ENCODE data around the gene TTLL1.
"Not testable (repeated sequence)": the region's sequence is repeated elsewhere in the genome, so short reads cannot be mapped to it uniquely, and the experiment has no call there.

Gene TTLL1

DNA sequence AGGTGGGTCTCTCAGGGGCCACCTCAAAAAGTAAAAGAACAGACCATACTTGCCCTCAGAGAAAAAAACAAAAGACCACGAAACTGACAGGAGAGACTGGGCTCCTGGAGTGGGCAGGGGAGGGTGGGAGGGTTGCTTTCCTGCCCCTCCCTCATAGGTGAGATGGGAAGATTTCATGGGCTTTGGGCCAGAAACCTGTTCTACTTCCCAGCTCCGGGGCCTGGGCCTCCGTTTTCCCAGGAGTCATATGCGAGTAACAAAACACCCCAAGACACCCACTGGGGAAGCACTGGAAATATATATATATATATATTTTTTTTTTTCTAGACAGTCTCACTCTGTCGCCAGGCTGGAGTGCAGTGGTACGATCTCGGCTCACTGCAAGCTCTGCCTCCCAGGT, 31.6 kb downstream of the TTLL1 start:
- H3K27ac Mint-ChIP-seq = no peak overlapping the region
- peaks cover 7% of the 10 kb centered on the region for H3K36me3 Mint-ChIP-seq
- H3K4me3 Mint-ChIP-seq = no peak overlapping the region
- ATAC-seq (no peak), DNase-seq (ENCODE audit: low spot score in 2 of 2) (no peak)
- H3K4me1 Mint-ChIP-seq = no peaks in the 10 kb centered on the region
- no peaks in the 10 kb centered on the region for H3K9me3 Mint-ChIP-seq

GRCh38 chr22:43053176-43053575, 36.0 kb downstream of the TTLL1 start:
- ATAC-seq = no peak
- DNase-seq (ENCODE audit: low spot score in 2 of 2) = no peak
- H3K4me1 Mint-ChIP-seq = no peaks in the 10 kb centered on the region
- H3K9me3 Mint-ChIP-seq = no peaks in the 10 kb centered on the region
- H3K27ac Mint-ChIP-seq = no peak overlapping the region
- no peak overlapping the region for H3K4me3 Mint-ChIP-seq
- H3K36me3 Mint-ChIP-seq = no peaks in the 10 kb centered on the region

GRCh38 chr22:43050995-43051394, 38.2 kb downstream of the TTLL1 start:
- Mint-ChIP-seq H3K27ac (no peak overlapping the region), H3K4me1 (no peaks in the 10 kb centered on the region), H3K4me3 (no peak overlapping the region), H3K9me3 (no peaks in the 10 kb centered on the region), H3K36me3 (no peaks in the 10 kb centered on the region)
- DNase-seq (ENCODE audit: low spot score in 2 of 2) (no peak), ATAC-seq (no peak)

DNA sequence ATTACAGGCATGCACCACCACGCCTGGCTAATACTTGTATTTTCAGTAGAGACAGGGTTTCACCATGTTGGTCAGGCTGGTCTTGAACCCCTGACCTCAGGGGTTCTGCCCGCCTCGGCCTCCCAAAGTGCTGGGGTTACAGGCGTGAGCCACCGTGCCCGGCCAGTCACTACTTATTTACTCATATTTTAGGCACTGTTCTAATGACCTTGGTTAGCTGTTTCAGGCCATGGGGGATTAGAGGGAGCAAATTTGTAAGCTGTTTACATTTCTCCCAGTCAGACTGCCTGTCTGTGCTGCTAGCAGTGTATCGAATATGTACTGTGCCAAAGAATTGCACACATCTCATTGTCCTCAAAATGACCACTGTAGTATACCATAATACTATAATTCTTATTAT, 41.6 kb downstream of the TTLL1 start:
- Mint-ChIP-seq H3K27ac (no peak overlapping the region), H3K4me1 (peaks cover 7% of the 10 kb centered on the region), H3K36me3 (no peaks in the 10 kb centered on the region), H3K4me3 (no peak overlapping the region), H3K9me3 (no peaks in the 10 kb centered on the region)
- no peak for ATAC-seq
- no peak for DNase-seq (ENCODE audit: low spot score in 2 of 2)

GRCh38 chr22:43044290-43044712, 44.9 kb downstream of the TTLL1 start:
- Mint-ChIP-seq H3K4me1 (peaks cover 7% of the 10 kb centered on the region), H3K9me3 (no peaks in the 10 kb centered on the region), H3K36me3 (no peaks in the 10 kb centered on the region), H3K4me3 (no peak overlapping the region), H3K27ac (no peak overlapping the region)
- DNase-seq (ENCODE audit: low spot score in 2 of 2) = no peak
- no peak for ATAC-seq

DNA sequence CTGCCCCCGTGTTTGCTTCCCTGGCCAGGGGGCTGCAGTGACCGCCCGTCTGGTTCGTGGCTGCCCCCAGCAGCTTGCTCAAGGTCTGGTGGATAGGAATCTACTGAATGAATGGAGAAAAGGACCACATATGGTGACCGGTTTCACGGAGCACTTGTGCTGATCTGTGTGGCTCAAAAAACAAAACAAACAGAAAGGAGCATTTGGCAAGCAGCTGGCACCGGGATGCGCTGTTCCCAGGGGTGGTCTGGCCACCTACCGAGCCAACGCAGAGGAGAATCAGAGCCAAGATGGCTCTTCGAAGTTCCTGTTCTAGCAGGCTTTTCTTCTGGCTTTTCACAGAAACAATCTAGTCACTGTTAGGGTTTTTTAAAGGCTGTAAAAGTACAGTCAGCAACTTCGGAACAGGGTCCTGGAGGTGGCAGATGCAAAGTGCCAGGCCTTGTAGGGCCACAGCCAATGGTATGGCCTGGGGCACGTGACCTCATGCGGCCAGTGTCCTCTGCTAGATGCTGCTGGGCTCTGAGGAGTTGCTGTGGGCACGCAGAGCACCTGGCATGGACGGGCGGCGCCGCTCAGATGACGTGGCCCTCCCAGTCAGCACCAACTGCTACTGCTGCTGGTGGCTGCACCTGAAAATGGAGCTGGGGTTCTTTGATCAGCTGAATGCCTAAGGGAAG, 47.0 kb downstream of the TTLL1 start:
- no peak for DNase-seq (ENCODE audit: low spot score in 2 of 2)
- ATAC-seq = no peak
- H3K27ac Mint-ChIP-seq = no peak overlapping the region
- no peaks in the 10 kb centered on the region for H3K9me3 Mint-ChIP-seq
- H3K36me3 Mint-ChIP-seq = no peaks in the 10 kb centered on the region
- H3K4me3 Mint-ChIP-seq = no peak overlapping the region
- peaks cover 7% of the 10 kb centered on the region for H3K4me1 Mint-ChIP-seq

GRCh38 chr22:43039800-43040199, 49.4 kb downstream of the TTLL1 start:
- no peaks in the 10 kb centered on the region for H3K9me3 Mint-ChIP-seq
- ATAC-seq (no peak), DNase-seq (ENCODE audit: low spot score in 2 of 2) (no peak)
- peak overlapping the region; percentile 52 for H3K27ac Mint-ChIP-seq
- no peaks in the 10 kb centered on the region for H3K36me3 Mint-ChIP-seq
- no peak overlapping the region for H3K4me3 Mint-ChIP-seq
- H3K4me1 Mint-ChIP-seq = peaks cover 7% of the 10 kb centered on the region

- Mint-ChIP-seq H3K36me3 (no peaks in the 10 kb centered on the region), H3K27ac (no peak overlapping the region), H3K4me3 (no peak overlapping the region), H3K9me3 (no peaks in the 10 kb centered on the region), H3K4me1 (peaks cover 6% of the 10 kb centered on the region)
- DNase-seq (ENCODE audit: low spot score in 2 of 2) (no peak), ATAC-seq (no peak)
Observed at GRCh38 chr22:43038325-43038724, 50.9 kb downstream of the TTLL1 start.

DNA sequence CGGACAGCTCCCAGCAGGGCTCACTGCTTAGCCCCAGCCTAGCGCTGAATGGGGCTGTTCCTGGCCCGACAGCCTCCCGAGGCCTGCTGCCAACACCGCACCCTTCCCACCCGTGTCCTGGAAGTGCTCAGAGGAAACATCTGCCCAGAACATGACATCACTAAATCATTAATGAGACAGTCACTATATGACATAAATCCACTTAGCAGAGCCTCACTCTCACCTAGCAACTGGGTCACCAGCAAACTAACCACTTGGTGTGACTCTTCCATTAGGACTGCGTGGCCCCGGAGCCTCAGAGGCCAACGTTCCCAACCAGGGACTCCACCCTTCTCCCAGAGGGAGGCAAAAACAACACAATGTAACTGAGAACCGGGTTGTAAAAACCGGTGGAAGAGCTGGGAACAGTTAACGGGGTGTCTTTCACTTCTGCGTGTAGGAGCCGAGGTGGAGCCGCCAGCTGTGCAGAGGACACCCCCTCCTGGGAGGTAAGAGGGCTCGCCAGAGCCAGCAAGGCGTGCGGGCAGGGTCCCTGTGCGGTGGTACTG, 52.8 kb downstream of the TTLL1 start:
- Mint-ChIP-seq H3K4me1 (peaks cover 6% of the 10 kb centered on the region), H3K27ac (no peak overlapping the region), H3K4me3 (no peak overlapping the region), H3K9me3 (no peaks in the 10 kb centered on the region), H3K36me3 (no peaks in the 10 kb centered on the region)
- ATAC-seq (no peak), DNase-seq (ENCODE audit: low spot score in 2 of 2) (no peak)

DNA sequence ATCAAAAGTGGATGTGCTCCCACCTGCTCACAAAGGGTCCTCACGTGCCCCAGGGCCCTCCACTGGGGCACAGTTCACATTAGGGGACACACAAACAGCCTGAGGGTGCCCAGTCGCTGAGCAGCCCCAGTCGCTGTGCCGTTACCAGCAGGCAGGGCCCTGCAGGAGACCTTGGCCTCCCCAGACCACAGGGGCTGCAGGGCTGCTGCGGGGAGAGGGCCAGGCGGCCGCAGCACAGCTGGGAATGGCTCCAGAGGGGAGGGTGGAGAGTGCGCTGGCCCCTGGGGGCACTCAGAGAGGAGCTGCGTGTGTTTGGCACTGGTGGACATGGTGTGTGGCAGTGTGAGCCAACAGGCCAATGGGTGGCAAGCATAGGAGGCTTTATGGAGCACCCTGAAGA, 53.9 kb downstream of the TTLL1 start:
- Mint-ChIP-seq H3K27ac (peak overlapping the region; percentile 44), H3K4me3 (no peak overlapping the region), H3K4me1 (peaks cover 6% of the 10 kb centered on the region), H3K9me3 (no peaks in the 10 kb centered on the region), H3K36me3 (no peaks in the 10 kb centered on the region)
- DNase-seq (ENCODE audit: low spot score in 2 of 2) = no peak
- ATAC-seq = no peak

GRCh38 chr22:43031617-43032016, 57.6 kb downstream of the TTLL1 start:
- no peak overlapping the region for H3K4me3 Mint-ChIP-seq
- no peaks in the 10 kb centered on the region for H3K9me3 Mint-ChIP-seq
- H3K27ac Mint-ChIP-seq = no peak overlapping the region
- DNase-seq (ENCODE audit: low spot score in 2 of 2) (no peak), ATAC-seq (no peak)
- H3K4me1 Mint-ChIP-seq = peaks cover 6% of the 10 kb centered on the region
- H3K36me3 Mint-ChIP-seq = no peaks in the 10 kb centered on the region

DNA sequence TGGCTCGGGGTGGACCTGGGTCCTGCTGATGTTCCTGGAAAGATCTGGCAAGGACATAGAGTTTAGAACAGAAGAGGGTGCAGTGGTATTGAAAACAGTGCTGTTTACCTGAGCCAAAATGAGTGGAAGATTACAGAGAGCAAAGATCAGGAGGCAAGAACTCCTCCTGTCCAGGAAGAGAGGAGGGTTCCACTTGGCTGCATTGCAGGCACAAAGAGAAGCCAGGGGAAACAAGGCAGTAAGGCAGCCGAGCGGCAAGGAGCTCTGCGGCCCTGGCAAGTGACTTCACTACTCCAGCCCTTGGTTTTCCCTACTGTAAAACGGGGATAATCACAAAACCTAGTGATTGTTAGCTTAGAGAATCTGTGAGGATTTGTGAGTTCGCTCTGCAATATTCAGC, 70.6 kb downstream of the TTLL1 start:
- H3K36me3 Mint-ChIP-seq = peaks cover 7% of the 10 kb centered on the region
- H3K9me3 Mint-ChIP-seq = no peaks in the 10 kb centered on the region
- no peak overlapping the region for H3K27ac Mint-ChIP-seq
- H3K4me1 Mint-ChIP-seq = peaks cover 18% of the 10 kb centered on the region
- ATAC-seq (no peak), DNase-seq (ENCODE audit: low spot score in 2 of 2) (no peak)
- H3K4me3 Mint-ChIP-seq = no peak overlapping the region

GRCh38 chr22:43017525-43018460, 71.4 kb downstream of the TTLL1 start:
- Mint-ChIP-seq H3K27ac (no peak overlapping the region), H3K9me3 (no peaks in the 10 kb centered on the region)
- no peak for ATAC-seq

DNA sequence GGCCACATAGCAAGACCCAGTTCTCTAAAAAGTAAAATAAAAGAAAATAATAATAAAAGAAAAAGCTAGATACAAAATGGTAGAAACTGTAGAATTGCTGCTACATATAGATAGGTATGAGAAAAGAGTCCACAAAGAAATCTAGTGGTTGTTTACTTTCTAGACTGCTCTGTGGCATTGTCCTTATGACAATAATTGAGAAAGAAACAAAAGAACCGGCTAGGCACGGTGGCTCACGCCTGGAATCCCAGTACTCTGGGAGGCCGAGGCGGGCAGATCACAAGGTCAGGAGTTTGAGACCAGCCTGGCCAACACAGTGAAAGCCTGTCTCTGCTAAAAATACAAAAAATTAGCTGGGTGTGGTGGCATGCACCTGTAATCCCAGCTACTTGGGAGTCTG, 73.0 kb downstream of the TTLL1 start:
- not testable (repeated sequence) for DNase-seq (ENCODE audit: low spot score in 2 of 2); ATAC-seq; H3K27ac Mint-ChIP-seq; H3K9me3 Mint-ChIP-seq; H3K36me3 Mint-ChIP-seq
- Mint-ChIP-seq H3K4me3 (peak overlapping the region; percentile 92), H3K4me1 (peaks cover 26% of the 10 kb centered on the region)

More at GRCh38 chr22:43017525-43018460, 71.4 kb downstream of the TTLL1 start:
- H3K4me1 Mint-ChIP-seq = peaks cover 26% of the 10 kb centered on the region
- H3K4me3 Mint-ChIP-seq = no peak overlapping the region
- no peak for DNase-seq (ENCODE audit: low spot score in 2 of 2)
- H3K36me3 Mint-ChIP-seq = peaks cover 7% of the 10 kb centered on the region

DNA sequence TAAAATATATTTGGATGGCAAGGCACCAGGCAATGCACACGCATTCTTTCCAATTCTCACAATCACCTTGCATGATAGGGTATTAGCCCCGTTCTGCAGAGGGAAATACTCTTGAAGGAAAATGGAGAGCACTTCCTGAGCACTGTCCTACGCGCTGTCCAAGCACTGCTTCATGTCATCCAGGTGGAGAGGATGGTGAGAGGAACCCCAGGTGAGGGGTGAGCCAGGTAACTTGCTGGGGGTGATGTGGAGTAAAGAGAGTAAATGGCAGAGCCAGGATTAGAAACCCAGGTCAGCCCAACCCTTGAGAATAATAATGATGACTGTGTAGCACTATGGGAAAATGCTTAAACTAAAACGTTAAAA, 73.5 kb downstream of the TTLL1 start:
- no peaks in the 10 kb centered on the region for H3K9me3 Mint-ChIP-seq
- ATAC-seq = no peak
- peak overlapping the region; percentile 90 for H3K27ac Mint-ChIP-seq
- no peak for DNase-seq (ENCODE audit: low spot score in 2 of 2)
- H3K4me1 Mint-ChIP-seq = peaks cover 26% of the 10 kb centered on the region
- H3K4me3 Mint-ChIP-seq = peak overlapping the region; percentile 92
- H3K36me3 Mint-ChIP-seq = peaks cover 7% of the 10 kb centered on the region
